Head of caudate nucleus (tissue), 42 donors: ENCODE results near the gene PNN.
A peak's percentile ranks its signal among the peaks of the same experiment; 100 is the strongest.
"Not testable (repeated sequence)": the region's sequence is repeated elsewhere in the genome, so short reads cannot be mapped to it uniquely, and the experiment has no call there.

Experiments used
- DNase-seq, 42 donors: peaks; one replicate each; pipeline versions ENCODE4 v3.0.0 to v3.0.0-alpha.2; 2020 to 2021; ENCODE audit warnings: mixed read lengths in 7 of 42
- intact Hi-C: fragments of 100-400 bp; cut with DNase I; formaldehyde crosslinking; loops from one replicate; pipeline ENCODE4 v1.15.0; 2022

The PNN gene

GRCh38 chr14:39174560-39175444, at the start of gene PNN:
TSS of gene PNN (plus strand) at chr14:39175254. CDS start at chr14:39175280, 26 bp downstream.
- DNase-seq: peak; percentile 95 to 99 (median 98)
- intact Hi-C loops: loop anchor here (2.0 kb wide), 2 partner anchors 92 to 258 kb away; partner anchors contain the start of gene FBXO33

- intact Hi-C loops, DNase-seq: not testable (repeated sequence)
These were observed 37.2 kb upstream of the PNN start for GRCh38 chr14:39137835-39138234.

GRCh38 chr14:39138440-39138839, 36.6 kb upstream of the PNN start:
- no peak for DNase-seq
- intact Hi-C loops: no loop called here

GRCh38 chr14:39140170-39140569, 34.9 kb upstream of the PNN start:
- no peak for DNase-seq
- intact Hi-C loops: no loop called here

GRCh38 chr14:39141623-39142022, 33.4 kb upstream of the PNN start:
- DNase-seq, intact Hi-C loops: not testable (repeated sequence)

- DNase-seq, intact Hi-C loops: not testable (repeated sequence)
These were observed 31.8 kb upstream of the PNN start for GRCh38 chr14:39143226-39143625.

- peak in 1 of 42 donors; percentile 30 for DNase-seq
- intact Hi-C loops: no loop called here
These were observed 29.6 kb upstream of the PNN start for GRCh38 chr14:39145266-39145966.

- no peak for DNase-seq
- intact Hi-C loops: no loop called here
These were observed 20.4 kb upstream of the PNN start for GRCh38 chr14:39154594-39155189.

GRCh38 chr14:39157491-39157890, 17.6 kb upstream of the PNN start:
- intact Hi-C loops: no loop called here
- DNase-seq: no peak

GRCh38 chr14:39158222-39158858, 16.7 kb upstream of the PNN start:
- DNase-seq: no peak
- intact Hi-C loops: no loop called here

- DNase-seq: no peak
- intact Hi-C loops: no loop called here
These were observed 14.6 kb upstream of the PNN start for GRCh38 chr14:39160494-39160893.

- DNase-seq: not testable (repeated sequence)
- intact Hi-C loops: loop anchor here (5.0 kb wide), 1 partner anchor 56 kb away; the partner anchor contains the start of gene GEMIN2
These were observed 7.2 kb upstream of the PNN start for GRCh38 chr14:39167797-39168320.

- intact Hi-C loops: loop anchor here (5.0 kb wide), 1 partner anchor 56 kb away; the partner anchor contains the start of gene GEMIN2
These were observed 6.5 kb upstream of the PNN start for GRCh38 chr14:39168591-39168990.

GRCh38 chr14:39169541-39169900, 5.5 kb upstream of the PNN start:
- intact Hi-C loops: loop anchor here (5.0 kb wide), 1 partner anchor 57 kb away; the partner anchor contains the start of gene GEMIN2
- DNase-seq: peak in 2 of 42 donors; percentile 7 to 9

More at GRCh38 chr14:39168591-39168990, 6.5 kb upstream of the PNN start:
- no peak for DNase-seq

GRCh38 chr14:39173198-39173597, 1.9 kb upstream of the PNN start:
- intact Hi-C loops: no loop called here
- no peak for DNase-seq

- intact Hi-C loops: loop anchor here (2.0 kb wide), 2 partner anchors 91 to 257 kb away; partner anchors contain the start of gene FBXO33
- peak in 4 of 42 donors; percentile 15 to 38 (median 29) for DNase-seq
These were observed 600 bp downstream of the PNN start for GRCh38 chr14:39175445-39176262.

GRCh38 chr14:39176263-39177167, 1.5 kb downstream of the PNN start:
- intact Hi-C loops: no loop called here
- no peak for DNase-seq
